IMR-90 (cell line): Measurements from ENCODE around the gene PLCG2.

Experiments used
- CEBPB ChIP-seq: IDR thresholded peaks from 2 replicates; pipeline ENCODE4 v1.6.1; 2012; ENCODE audit warnings: low read depth, low read length, improper control_type of control experiment
- CHD1 ChIP-seq: IDR thresholded peaks from 2 replicates; pipeline ENCODE4 v1.6.1; 2012; ENCODE audit warnings: low read depth, low read length, improper control_type of control experiment
- ELK1 ChIP-seq: fragments of 150-350 bp; IDR thresholded peaks from 2 replicates; pipeline ENCODE4 v1.6.1; 2016; ENCODE audit warnings: low read depth, mild to moderate bottlenecking, low read length, moderate library complexity, borderline replicate concordance
- MAZ ChIP-seq: IDR thresholded peaks from 2 replicates; pipeline ENCODE4 v1.6.1; 2012; ENCODE audit warnings: low read depth, mild to moderate bottlenecking, low read length, improper control_type of control experiment, moderate library complexity, borderline replicate concordance
- MXI1 ChIP-seq: IDR thresholded peaks from 2 replicates; pipeline ENCODE4 v1.6.1; 2012; ENCODE audit warnings: low read depth, mild to moderate bottlenecking, low read length, moderate library complexity, borderline replicate concordance
- POLR2A ChIP-seq: IDR thresholded peaks from 2 replicates; pipeline ENCODE4 v1.6.1; 2012; ENCODE audit warnings: mild to moderate bottlenecking, low read depth, low read length
- RAD21 ChIP-seq: IDR thresholded peaks from 2 replicates; pipeline ENCODE4 v1.6.1; 2012; ENCODE audit warnings: low read length, improper control_type of control experiment
- RFX5 ChIP-seq: IDR thresholded peaks from 2 replicates; pipeline ENCODE4 v1.8.0; 2012; ENCODE audit warnings: low read depth, mild to moderate bottlenecking, low read length, moderate library complexity
- SMC3 ChIP-seq: fragments of 150-350 bp; IDR thresholded peaks from 2 replicates; pipeline ENCODE4 v1.6.1; 2016; ENCODE audit warnings: low read depth, mild to moderate bottlenecking, antibody characterized with exemption, low read length, moderate library complexity
- TF ChIP-seq, protein P1 (sequence below): conservative IDR thresholded peaks from 2 replicates; pipeline ENCODE4 v1.5.1; 2012; ENCODE audit warnings: mild to moderate bottlenecking, low read depth, low read length, improper control_type of control experiment
- TF ChIP-seq, protein P2 (sequence below): fragments of 150-350 bp; IDR thresholded peaks from 2 replicates; pipeline ENCODE4 v1.6.1; 2017; ENCODE audit warnings: mild to moderate bottlenecking, antibody characterized with exemption, low read length, low read depth

DNA sequence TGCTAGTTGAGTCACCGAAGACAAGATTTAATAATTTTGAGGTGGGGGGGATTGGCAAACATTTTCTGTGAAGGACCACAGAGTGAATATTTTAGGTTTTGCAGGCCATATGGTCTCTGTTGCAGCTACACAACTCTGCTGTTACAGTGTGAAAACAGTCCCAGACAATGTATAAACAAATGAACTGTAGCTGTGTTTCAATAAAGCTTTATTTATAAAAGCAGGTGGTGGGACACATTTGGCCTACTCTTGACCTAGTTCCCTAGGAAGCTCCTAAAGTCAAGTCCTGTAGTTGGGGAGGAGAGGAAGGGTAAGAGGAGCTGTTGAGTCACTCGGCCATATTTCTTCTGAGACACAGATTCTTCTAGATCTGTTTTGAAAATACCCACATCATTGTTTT, 139.8 kb downstream of the PLCG2 start:
- TF ChIP-seq SMC3 (no peak), POLR2A (no peak), RAD21 (no peak), CEBPB (no peak), CHD1 (no peak), MAZ (no peak), ELK1 (no peak), RFX5 (no peak), MXI1 (no peak)
- TF ChIP-seq, protein P1, sequence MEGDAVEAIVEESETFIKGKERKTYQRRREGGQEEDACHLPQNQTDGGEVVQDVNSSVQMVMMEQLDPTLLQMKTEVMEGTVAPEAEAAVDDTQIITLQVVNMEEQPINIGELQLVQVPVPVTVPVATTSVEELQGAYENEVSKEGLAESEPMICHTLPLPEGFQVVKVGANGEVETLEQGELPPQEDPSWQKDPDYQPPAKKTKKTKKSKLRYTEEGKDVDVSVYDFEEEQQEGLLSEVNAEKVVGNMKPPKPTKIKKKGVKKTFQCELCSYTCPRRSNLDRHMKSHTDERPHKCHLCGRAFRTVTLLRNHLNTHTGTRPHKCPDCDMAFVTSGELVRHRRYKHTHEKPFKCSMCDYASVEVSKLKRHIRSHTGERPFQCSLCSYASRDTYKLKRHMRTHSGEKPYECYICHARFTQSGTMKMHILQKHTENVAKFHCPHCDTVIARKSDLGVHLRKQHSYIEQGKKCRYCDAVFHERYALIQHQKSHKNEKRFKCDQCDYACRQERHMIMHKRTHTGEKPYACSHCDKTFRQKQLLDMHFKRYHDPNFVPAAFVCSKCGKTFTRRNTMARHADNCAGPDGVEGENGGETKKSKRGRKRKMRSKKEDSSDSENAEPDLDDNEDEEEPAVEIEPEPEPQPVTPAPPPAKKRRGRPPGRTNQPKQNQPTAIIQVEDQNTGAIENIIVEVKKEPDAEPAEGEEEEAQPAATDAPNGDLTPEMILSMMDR: no peak
- TF ChIP-seq, protein P2, sequence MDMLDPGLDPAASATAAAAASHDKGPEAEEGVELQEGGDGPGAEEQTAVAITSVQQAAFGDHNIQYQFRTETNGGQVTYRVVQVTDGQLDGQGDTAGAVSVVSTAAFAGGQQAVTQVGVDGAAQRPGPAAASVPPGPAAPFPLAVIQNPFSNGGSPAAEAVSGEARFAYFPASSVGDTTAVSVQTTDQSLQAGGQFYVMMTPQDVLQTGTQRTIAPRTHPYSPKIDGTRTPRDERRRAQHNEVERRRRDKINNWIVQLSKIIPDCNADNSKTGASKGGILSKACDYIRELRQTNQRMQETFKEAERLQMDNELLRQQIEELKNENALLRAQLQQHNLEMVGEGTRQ: no peak
